Fibroblast of skin of right quadriceps (primary cell): Measurements from ENCODE around the gene SPIRE1.
"Not testable (repeated sequence)": the region's sequence is repeated elsewhere in the genome, so short reads cannot be mapped to it uniquely, and the experiment has no call there.

Source experiments
- DNase-seq: peaks from one replicate; pipeline ENCODE4 v3.0.0-alpha.2; 2013

The SPIRE1 gene

DNA sequence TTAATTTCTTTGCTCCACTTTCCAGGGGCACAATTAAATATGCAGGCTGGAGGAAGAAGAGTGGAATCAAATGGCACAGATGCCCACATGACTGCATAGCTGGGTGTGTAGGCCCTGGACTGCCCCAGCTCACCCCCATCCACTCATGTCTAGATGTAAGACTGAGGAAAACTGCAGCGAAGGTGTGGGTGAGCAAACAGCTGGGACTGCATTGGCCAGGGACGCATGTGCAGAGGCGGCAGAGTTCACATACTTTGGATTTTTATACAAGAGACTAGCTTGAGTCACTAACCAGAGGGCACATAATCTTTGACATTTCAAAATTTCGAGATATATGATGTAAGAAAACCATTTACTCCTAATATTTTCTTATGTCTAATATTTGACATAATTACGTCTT, 60.1 kb downstream of the SPIRE1 start:
- DNase-seq = peak; percentile 74

DNA sequence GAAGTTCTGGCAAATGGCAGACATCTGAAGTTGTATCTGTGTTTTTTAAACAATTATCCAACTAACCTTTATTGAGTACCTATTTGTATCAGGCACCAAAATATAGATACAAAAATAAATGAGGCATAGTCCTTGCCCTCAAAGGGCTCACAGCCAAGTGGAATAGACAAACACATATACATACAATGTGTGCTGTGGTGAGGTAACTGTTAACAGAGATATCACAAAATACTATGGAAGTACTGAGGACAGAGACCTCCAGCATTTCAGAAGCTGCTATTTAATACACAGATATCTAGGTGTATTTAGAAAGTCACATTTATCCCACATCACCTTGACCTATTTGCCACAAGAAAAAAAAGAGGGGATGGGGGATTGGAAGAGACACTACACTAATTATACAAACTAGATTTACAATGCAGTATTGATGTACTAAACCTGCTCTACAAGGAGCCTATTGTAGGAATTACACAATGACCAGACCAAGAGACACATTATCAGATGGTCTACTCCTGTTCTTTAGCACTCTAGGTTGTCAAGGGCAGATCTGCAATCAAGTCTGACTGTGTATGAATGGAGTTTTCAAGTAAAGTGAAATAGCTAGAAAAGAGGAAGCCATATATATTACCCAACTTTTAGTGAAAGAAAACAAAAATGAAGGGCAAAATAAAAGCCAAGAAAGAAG, 62.2 kb downstream of the SPIRE1 start:
- no peak for DNase-seq

DNA sequence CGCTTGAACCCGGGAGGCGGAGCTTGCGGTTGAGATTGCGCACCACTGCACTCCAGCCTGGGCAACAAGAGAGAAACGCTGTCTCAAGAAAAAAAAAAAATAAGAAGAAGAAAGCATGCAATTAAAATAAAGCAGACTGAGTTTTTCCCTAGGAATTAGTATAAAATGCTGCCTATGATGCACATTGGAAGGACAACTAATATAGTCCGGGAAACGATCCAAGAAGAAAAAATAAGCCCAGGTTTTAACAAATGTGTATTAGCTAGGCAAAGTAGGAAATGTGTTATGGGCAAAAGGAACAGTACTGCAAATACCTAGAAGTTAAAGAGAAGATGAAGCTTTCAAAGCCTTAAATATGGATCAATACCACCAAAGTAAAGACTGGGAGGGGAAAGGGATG, 64.0 kb downstream of the SPIRE1 start:
- peak; percentile 36 for DNase-seq

DNA sequence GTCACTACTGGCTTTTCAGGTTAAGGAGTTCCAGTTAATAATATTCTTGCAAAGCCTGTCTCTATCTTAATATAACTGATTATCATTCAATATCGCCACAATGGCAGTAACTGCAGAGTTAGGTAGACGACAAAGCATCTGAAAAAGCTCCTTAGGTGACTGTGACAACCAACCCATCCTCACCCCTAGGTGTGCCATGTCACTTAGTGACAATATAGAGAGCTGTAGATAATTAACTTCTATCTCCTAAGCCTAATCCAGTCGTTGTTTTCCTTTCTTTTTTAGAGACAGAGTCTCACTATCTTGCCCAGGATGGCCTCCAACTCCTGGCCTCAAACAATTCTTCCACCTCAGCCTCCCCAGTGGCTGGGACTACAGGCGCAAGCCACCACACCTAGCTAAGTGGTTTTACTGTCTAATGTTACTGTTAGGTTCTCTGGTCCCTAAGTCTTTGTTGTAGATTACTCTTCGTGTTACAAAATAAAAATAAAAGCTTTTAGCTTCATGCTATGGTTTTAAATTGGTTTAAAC, 65.2 kb downstream of the SPIRE1 start:
- no peak for DNase-seq

DNA sequence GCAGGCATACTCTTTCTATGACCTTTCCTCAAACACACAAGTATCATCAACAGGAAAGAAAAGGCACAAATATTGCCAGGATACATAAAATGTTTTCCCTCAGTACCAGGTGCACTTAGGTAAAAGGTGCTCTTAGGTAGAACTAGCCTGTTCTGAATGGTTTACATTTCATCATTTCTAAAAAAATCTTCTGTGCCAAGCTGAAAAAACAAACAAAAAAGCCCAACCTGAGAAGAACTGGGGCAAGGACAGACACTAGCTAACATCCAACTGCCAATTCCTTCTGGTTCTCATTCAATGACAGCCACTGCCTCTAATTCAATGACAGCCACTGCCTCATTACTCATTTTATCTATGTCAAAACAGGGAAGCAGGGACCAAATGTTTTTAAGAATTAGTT, 68.5 kb downstream of the SPIRE1 start:
- DNase-seq = no peak

DNA sequence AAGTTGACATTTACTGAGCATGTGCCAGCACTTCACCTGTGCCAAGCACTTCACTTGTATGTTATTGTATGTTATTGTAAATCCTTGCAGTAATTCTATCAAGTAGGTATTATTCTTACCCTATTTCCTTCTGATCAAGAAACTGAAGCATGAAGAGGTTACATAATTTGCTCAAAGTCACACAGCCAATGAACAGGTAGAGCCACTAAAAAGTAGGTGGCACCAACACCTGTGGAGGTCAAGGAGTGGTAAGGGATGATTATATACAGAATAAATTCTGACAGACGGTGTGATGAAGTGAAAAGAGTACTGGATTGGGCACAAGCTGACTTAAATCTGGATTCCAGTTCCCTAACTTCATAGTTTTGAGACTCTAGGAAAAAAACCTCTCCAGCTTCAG, 71.0 kb downstream of the SPIRE1 start:
- no peak for DNase-seq

DNA sequence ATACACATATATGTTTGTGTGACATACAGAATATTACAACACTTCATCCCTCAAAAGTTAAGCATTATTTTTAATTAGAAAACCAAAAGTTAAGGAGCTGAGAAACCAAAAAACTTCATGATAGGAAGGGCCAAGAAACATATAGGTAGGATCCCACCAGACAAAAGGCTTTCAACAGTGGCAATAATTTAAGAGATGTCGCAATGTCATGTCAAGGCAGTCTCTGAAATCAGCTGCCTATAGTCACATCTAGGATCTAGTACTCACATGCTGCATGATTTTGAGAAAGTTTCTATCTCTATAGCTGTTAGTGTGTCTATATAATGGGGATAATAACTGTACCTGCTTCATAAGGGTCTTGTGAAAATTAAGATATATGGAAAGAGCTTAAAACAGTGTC, 72.7 kb downstream of the SPIRE1 start:
- DNase-seq = no peak

DNA sequence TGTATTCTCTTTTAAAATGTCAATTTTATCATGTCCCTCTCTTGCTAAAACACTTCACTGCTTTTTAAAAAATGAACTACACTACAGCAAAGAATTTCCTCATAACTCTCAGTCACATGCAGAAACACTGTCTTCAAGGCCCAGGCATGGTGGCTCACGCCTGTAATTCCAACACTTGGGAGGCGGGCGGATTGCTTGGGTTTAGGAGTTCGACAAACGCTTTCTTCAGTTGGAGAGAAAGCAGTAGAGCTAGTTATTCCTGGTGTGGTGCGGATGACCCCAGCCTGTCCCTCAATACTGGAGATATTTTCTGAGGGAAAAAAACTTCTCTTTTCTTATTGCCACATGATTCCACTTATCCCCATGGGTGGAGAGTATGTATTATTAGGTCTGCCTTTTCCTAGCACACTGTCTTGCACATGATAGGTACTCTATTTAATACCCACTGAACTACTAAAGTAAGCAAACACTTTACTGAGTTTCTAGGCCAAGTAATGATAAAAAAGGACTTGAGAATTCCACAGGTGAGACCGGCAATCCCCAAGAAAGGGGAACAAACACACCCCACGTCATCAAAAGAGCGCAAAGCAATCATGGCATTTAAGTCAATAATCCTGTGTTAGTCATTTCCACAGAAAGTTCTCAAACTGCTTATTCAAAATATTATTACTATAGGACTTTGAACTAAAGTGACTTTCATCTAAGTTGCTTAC, 77.1 kb downstream of the SPIRE1 start:
- DNase-seq = no peak

DNA sequence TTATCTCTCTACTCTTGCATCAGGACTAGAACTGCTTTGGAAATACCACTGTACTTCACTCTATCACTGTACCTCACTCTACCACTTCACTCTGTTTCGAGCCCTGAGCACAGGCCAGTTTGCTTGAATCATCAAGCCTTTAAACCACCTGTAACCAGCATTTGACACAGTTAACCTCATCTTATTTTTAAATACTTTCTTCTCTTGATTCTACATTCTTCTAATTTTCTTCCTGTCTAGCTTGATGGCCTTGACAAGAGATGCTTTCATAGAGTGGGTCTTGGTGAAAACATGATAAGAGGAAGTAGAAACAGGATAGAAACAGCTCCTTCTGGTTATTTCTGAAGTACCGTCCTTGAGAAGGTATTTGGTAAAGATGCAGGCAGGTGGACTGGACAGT, 78.1 kb downstream of the SPIRE1 start:
- DNase-seq = no peak

DNA sequence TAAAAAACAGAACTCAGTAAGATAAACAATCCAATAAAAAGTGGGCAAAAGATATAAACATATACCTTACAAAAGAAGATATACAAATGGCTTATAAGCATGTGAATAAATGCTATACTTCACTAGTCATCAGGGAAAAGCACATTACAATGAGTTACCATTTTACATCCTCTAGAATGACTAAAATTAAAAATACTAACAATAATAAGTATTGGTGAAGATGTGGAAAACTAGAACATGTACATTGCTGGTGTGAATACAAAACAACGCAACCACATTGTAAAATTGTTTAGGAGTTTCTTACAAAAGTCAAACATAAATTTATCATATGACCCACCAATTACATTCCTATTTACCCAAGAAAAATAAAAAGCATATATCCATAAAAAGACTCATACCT, 80.1 kb downstream of the SPIRE1 start:
- DNase-seq = no peak

DNA sequence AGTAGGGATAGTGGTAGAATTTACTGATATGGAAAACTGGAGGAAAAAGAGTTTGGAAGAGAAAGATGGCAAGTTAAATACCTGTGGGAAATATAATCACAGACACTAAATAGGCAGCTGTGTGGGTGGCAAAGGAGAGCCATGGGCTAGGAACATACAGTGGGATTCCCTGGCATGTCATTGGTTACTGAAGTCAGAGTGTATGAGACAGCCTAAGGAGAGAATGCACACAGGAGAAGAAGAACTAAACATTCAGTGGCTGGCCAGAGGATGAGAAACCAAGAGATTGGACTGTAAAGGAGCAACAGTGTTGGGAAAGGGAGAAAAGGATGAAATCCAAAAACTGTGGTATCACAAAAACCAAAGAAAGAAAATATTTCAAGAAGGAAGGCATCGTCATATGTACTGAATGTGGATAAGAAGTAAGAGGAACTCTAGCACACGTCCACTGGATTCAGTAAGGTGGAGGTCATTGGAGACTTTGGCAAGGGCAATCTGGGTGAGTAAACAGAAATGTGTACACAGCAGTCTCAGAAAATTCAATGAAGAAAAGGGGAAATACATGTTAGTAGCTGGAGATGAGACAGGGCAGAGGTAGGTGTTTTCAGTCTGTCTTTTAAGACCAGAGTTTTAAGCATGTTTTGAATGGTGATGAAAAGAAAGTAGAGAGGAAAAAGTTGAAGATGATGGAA, 83.3 kb downstream of the SPIRE1 start:
- no peak for DNase-seq

DNA sequence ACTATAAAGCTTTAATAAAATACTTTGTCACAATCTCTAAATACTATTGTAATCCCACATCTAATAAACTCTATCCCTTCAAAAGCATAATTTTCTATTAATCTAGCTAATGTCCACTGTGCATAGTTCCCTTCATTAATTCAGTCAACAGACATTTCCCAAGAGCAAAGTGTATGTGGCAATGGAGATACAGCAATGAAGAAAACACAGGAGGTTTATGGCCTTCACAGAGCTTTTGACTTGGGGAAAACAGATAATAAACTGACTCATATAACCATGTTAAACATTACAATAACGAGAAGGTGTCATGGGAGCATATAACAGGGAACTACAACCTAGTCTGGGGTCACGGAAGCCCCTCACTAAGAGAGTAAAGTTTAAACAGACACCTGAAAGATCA, 86.3 kb downstream of the SPIRE1 start:
- no peak for DNase-seq

DNA sequence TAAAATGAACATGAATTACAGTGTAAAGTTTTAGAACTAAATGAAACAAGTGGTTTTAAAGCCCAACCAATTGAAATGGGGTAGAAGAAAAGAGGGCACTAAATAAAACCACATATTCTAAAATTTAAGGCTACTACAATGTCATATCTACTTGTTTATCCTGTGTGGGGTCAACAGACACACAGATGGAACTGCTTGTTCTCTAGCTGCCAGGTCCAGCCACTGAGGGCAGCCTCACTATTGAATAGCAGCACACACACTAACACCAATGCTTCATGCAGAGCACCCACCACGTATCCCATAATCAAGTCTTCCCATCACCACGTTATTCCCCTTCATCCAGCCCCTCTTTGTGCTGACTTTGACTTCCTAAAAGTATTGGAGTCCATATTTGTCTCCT, 88.1 kb downstream of the SPIRE1 start:
- DNase-seq = no peak

DNA sequence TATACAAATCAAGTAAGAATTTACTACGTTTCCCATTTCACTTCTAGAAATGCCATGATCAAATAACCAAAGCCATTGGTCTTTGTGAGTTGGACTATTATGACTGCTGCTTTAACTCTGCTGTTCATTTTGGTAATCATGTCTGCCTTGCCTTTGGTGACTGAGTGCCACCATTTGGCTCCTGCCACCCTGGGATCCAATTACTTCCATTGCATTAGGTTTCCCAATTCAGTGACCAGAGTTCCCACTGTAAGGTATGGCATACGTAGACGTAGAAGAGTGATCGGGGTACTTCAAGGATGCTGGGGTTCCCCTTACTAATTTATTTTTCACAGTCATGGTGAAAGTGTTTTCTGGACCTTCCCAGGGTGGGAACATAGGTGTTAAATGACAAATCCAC, 90.1 kb downstream of the SPIRE1 start:
- no peak for DNase-seq

DNA sequence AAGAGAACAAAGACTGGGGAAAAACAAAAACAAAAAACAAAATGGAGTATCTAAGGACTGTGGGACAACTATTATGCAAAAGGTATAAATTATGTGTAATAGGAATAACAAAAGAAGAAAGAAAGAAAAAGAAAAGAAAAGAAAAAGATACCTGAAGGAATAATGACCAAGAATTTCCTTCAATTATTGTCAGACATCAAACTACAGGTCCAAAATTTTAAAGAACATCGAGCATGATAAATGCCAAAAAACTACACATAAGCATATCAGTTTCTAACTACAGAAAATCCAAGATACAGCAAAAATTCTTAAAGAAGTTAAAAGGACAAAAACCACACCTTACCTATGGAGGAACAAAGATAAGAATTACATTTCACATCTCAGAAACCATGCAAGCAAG, 93.0 kb downstream of the SPIRE1 start:
- no peak for DNase-seq

DNA sequence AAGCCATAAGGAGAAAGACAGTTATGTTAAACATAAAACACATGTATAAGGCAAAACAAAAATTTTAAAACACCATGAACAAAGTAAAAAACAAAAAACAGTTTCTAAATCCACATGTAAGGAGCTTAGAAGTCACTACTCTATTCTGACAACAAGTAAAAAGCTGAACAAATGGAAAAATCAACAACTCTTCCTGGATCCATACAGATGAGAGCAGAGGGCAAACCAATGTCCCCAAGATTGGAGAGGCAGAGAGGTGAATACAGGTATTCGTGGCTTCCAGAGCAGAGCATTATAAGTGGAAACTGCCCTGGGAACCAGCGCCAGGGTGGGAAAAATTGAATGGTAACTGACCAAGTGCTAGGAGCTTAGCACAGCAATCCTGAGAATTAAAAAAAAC, 93.5 kb downstream of the SPIRE1 start:
- DNase-seq = no peak

DNA sequence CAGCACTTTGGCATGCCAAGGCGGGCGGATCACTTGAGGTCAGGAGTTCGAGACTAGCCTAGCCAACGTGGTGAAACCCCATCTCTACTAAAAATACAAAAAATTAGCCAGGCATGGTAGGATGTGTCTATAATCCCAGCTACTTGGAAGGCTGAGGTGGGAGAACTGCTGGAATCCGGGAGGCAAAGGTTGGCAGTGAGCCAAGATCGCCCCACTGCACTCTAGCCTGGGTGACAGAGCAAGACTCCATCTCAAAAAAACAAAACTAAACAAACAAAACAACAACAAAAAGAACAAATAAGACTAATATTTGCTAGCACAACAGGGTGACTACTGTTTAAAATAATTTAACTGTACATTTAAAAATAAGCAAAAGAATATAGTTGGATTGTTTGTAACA, 97.3 kb downstream of the SPIRE1 start:
- DNase-seq = not testable (repeated sequence)

DNA sequence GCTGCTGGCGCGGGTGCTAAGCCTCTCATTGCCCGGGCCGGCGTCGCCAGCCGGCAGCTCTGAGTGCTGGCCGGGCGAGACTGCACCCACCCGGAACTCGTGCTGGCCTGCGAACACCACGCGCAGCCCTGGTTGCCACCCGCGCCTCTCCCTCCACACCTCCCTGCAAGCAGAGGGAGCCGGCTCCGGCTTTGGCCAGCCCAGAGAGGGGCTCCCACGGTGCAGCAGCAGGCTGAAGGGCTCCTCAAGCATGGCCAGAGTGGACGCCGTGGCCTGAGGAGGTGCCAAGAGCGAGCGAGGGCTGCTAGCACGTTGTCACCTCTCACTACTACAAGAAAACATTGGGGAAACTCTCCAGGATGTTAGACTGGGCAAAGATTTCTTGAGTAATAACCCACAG, 98.6 kb downstream of the SPIRE1 start:
- no peak for DNase-seq

DNA sequence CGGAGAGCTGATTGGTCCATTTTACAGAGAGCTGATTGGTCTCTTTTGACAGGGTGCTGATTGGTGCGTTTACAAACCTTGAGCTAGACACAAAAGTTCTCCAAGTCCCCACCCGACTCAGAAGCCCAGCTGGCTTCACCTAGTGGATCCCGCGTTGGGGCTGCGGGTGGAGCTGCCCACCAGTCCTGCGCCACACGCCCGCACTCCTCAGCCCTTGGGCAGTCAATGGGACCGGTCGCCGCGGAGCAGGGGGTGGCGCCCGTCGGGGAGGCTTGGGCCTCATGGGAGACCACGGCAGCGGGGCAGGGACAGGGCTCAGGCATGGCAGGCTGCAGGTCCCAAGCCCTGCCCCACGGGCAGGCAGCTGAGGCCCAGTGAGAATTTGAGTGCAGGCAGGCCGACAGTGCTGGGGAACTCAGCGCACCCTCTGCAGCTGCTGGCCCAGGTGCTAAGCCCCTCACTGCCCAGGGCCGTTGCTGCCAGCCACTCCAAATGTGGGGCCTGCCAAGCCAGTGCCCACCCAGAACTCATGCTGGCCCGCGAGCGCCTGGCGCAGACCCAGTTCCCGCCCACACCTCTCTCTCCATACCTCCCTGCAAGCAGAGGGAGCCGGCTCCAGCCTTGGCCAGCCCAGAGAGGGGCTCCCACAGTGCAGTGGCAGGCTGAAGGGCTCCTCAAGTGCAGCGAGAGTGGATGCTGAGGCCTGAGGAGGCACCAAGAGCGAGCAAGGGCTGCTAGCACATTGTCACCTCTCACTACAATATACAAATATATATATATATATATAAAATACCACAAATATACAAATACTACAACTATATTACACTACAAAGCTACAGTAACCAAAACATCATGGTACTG, 100.7 kb downstream of the SPIRE1 start:
- no peak for DNase-seq

DNA sequence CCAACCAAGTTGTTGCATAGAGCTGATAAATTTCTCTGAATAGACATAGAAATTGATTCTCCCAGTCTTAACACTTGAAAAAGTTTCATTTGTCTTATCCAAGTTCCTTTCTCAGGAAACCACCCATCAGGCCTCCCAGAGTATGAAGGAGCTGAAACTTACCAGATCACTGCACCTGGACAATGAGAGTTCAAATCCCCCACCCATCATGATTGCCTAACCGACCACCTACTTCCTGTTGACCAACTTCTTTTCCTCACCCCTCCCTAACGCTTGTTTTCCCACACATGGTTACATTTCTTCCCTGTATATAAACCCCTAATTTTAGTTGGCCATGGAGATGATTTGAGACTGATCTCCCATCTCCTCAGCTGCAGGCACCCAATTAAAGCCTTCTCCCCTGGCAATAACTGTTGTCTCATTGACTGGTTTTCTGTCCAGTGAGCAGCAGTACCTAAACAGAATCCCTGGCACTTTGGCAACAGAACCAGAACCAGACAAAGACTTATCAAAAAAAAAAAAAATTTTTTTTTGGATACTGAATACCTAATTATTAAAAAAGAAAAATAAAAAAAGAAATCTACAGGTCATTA, 103.0 kb downstream of the SPIRE1 start:
- no peak for DNase-seq

DNA sequence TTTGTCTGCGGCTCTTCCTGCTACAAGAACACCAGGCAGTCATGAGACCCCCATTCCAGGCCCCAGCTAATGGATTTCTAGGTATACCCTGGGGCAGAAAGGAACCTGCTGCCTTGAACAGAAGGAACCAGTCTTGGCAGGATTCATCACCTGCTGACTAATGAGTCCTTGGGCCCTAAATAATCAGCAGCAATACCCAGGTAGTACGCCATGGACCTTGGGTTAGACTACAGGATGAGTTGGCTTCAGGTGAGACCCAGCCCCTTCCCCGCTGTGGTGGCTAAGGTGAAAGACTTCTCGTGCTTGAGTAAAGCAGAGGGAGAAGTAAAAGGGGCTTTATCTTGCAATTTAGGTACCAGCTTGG, 105.0 kb downstream of the SPIRE1 start:
- no peak for DNase-seq
